A549 (cell line): ENCODE data around the gene MTSS2. TPM values are rescaled to one million over a fixed set of nuclear protein-coding genes. Genes with fewer than 3 reads are reported as not detected.

Experiments used
- ATAC-seq, 2 experiments: fragments of 200-7000 bp in 1 of 2; fragments of >200 bp in 1 of 2; cut with Nextera tagmentation in 1 of 2; cut with Tn5 transposase in 1 of 2; 3 replicates each; pipeline versions ENCODE4 v1.8.0 to v1.9.1; 2018 to 2020; ENCODE audit warnings: mild to moderate bottlenecking in 1 of 2, moderate library complexity in 1 of 2
- CTCF ChIA-PET: fragments of 300-600 bp; sonication (Branson Sonifier 250); formaldehyde crosslinking; extraction: SDS; loops from one replicate; lab custom pipeline; 2021; ENCODE audit warnings: antibody characterized with exemption, inconsistent platforms; lab: Yijun Ruan, JAX
- POLR2A ChIA-PET: fragments of 350-600 bp; formaldehyde crosslinking; extraction: SDS; loops from one replicate; lab custom pipeline; 2021; ENCODE audit warnings: antibody characterized with exemption, inconsistent platforms; lab: Yijun Ruan, JAX
- DNase-seq, 2 experiments: peaks; one replicate each; pipeline versions ENCODE4 v3.0.0 to v3.0.0-alpha.2; 2011 to 2016; ENCODE audit warnings: low read depth in 1 of 2, low spot score in 1 of 2
- FAIRE-seq: peaks from 2 replicates; lab custom pipeline; 2011; peaks lifted over from hg19 to GRCh38; lab: Jason Lieb, UNC
- H3K27ac ChIP-seq, 2 experiments: fragments of >200 bp; sonication (Bioruptor Twin); formaldehyde crosslinking; 3 replicates each; pipeline ENCODE4 v1.5.1; 2016 to 2017
- H3K4me1 ChIP-seq: fragments of >200 bp; sonication (Bioruptor Twin); formaldehyde crosslinking; 3 replicates; pipeline ENCODE4 v1.6.1; 2016
- H3K4me2 ChIP-seq: fragments of >200 bp; sonication (Bioruptor Twin); formaldehyde crosslinking; 3 replicates; pipeline ENCODE4 v1.6.1; 2016
- H3K4me3 ChIP-seq: fragments of >200 bp; sonication (Bioruptor Twin); formaldehyde crosslinking; 3 replicates; pipeline ENCODE4 v1.5.1; 2016
- H3K9me3 ChIP-seq: fragments of >200 bp; sonication (Bioruptor Twin); formaldehyde crosslinking; 3 replicates; pipeline ENCODE4 v1.6.1; 2016
- CBX8 ChIP-seq: fragments of 200-600 bp; sonication (generic); IDR thresholded peaks from 2 replicates; pipeline ENCODE4 v1.6.1; 2016
- CEBPB ChIP-seq, 2 experiments: fragments of >200 bp in 1 of 2; sonication (Bioruptor Twin) in 1 of 2; formaldehyde crosslinking in 1 of 2; IDR thresholded peaks; 2 replicates each; pipeline ENCODE4 v1.6.1; 2012 to 2016
- CHD2 ChIP-seq: fragments of 150-350 bp; IDR thresholded peaks from 2 replicates; pipeline ENCODE4 v1.6.1; 2014; ENCODE audit warnings: low read length; ENCODE audit not compliant: partially characterized antibody
- CHD4 ChIP-seq: fragments of 200-600 bp; sonication (generic); IDR thresholded peaks from 2 replicates; pipeline ENCODE4 v1.6.1; 2016; ENCODE audit warnings: antibody characterized with exemption, mild to moderate bottlenecking, borderline replicate concordance
- EHF ChIP-seq: fragments of 250-450 bp; sonication (Bioruptor Pico); IDR thresholded peaks from 2 replicates; pipeline ENCODE4 v1.5.0; 2020; ENCODE audit warnings: mild to moderate bottlenecking
- EHMT2 ChIP-seq: fragments of 200-600 bp; sonication (generic); IDR thresholded peaks from 2 replicates; pipeline ENCODE4 v1.6.1; 2016; ENCODE audit warnings: antibody characterized with exemption, low read depth, mild to moderate bottlenecking, moderate library complexity
- EP300 ChIP-seq, 2 experiments: fragments of >200 bp; sonication (Bioruptor Twin); formaldehyde crosslinking; IDR thresholded peaks; 2 replicates in 1 of 2; 3 replicates in 1 of 2; pipeline ENCODE4 v1.6.1; 2016 to 2017
- ESRRA ChIP-seq: fragments of 150-350 bp; IDR thresholded peaks from 2 replicates; pipeline ENCODE4 v1.6.1; 2014; ENCODE audit warnings: mild to moderate bottlenecking, low read length, borderline replicate concordance
- GATA3 ChIP-seq: IDR thresholded peaks from 2 replicates; pipeline ENCODE4 v1.6.1; 2012; ENCODE audit warnings: borderline replicate concordance
- HDAC2 ChIP-seq: fragments of 200-600 bp; sonication (generic); IDR thresholded peaks from 2 replicates; pipeline ENCODE4 v1.6.1; 2016
- HOXA7 ChIP-seq: fragments of 250-450 bp; sonication (Bioruptor Pico); IDR thresholded peaks from 2 replicates; pipeline ENCODE4 v1.5.0; 2020; ENCODE audit warnings: mild to moderate bottlenecking, moderate library complexity
- HOXB13 ChIP-seq: fragments of 250-450 bp; sonication (Bioruptor Pico); IDR thresholded peaks from 2 replicates; pipeline ENCODE4 v1.5.0; 2020; ENCODE audit warnings: low read depth, mild to moderate bottlenecking, moderate library complexity
- JUNB ChIP-seq: fragments of >200 bp; sonication (Bioruptor Twin); formaldehyde crosslinking; IDR thresholded peaks from 2 replicates; pipeline ENCODE4 v1.6.1; 2016
- KDM1A ChIP-seq: fragments of 200-600 bp; sonication (generic); IDR thresholded peaks from 2 replicates; pipeline ENCODE4 v1.6.1; 2016; ENCODE audit warnings: low read depth, mild to moderate bottlenecking
- KDM5A ChIP-seq: fragments of 200-600 bp; sonication (generic); IDR thresholded peaks from 2 replicates; pipeline ENCODE4 v1.6.1; 2016; ENCODE audit warnings: antibody characterized with exemption, mild to moderate bottlenecking
- MAFK ChIP-seq: fragments of 450-650 bp; IDR thresholded peaks from 2 replicates; pipeline ENCODE4 v1.6.1; 2014; ENCODE audit not compliant: partially characterized antibody
- NFE2L2 ChIP-seq: fragments of 150-350 bp; conservative IDR thresholded peaks from 2 replicates; pipeline ENCODE4 v1.6.1; 2014; ENCODE audit warnings: low read length
- NPAS2 ChIP-seq: fragments of 250-450 bp; sonication (Bioruptor Pico); IDR thresholded peaks from 2 replicates; pipeline ENCODE4 v1.8.0; 2022; ENCODE audit warnings: mild to moderate bottlenecking, moderate library complexity, borderline replicate concordance
- NR3C1 ChIP-seq: fragments of >200 bp; sonication (Bioruptor Twin); formaldehyde crosslinking; IDR thresholded peaks from 3 replicates; pipeline ENCODE4 v1.6.1; 2017
- PBX3 ChIP-seq: IDR thresholded peaks from 2 replicates; pipeline ENCODE4 v1.6.1; 2012
- PHF8 ChIP-seq: fragments of 200-600 bp; sonication (generic); IDR thresholded peaks from 2 replicates; pipeline ENCODE4 v1.6.1; 2016; ENCODE audit warnings: low read depth, mild to moderate bottlenecking, antibody characterized with exemption, moderate library complexity, borderline replicate concordance
- RFX5 ChIP-seq: fragments of 450-650 bp; IDR thresholded peaks from 2 replicates; pipeline ENCODE4 v1.7.1; 2014; ENCODE audit warnings: antibody characterized with exemption, mild to moderate bottlenecking, moderate library complexity
- TFCP2L1 ChIP-seq: fragments of 250-450 bp; sonication (Bioruptor Pico); IDR thresholded peaks from 2 replicates; pipeline ENCODE4 v1.5.0; 2021; ENCODE audit warnings: mild to moderate bottlenecking
- TP53 ChIP-seq: fragments of 250-450 bp; sonication (Bioruptor Pico); IDR thresholded peaks from 2 replicates; pipeline ENCODE4 v1.5.0; 2021; ENCODE audit warnings: mild to moderate bottlenecking, moderate library complexity
- USF2 ChIP-seq: fragments of 450-650 bp; IDR thresholded peaks from 2 replicates; pipeline ENCODE4 v1.6.1; 2014; ENCODE audit warnings: antibody characterized with exemption
- WGBS: methylation state at CpG from one replicate; pipeline ENCODE4 v1.1.6; 2017; ENCODE audit errors: missing lambda C conversion rate; 5-methylcytosine and 5-hydroxymethylcytosine counted together
- polyA plus RNA-seq, 4 experiments: library from polyadenylated mRNA; depleted of rRNA in 3 of 4; stranded (reverse); fragments of >200 nt; fragmentation: RNase III in 1 of 4; extraction: RNeasy Plus Mini Kit Qiagen cat#74134 plus additional on column Dnase treatment in 1 of 4; gene quantifications; 2 replicates in 3 of 4; 3 replicates in 1 of 4; pipeline ENCODE4 v1.2.3, GENCODE V29; 2011 to 2017

Gene MTSS2
- polyA plus RNA-seq, 2 of the 4 experiments (the other 2 are of a cell fraction) = 13.1 to 27.1 TPM

DNA sequence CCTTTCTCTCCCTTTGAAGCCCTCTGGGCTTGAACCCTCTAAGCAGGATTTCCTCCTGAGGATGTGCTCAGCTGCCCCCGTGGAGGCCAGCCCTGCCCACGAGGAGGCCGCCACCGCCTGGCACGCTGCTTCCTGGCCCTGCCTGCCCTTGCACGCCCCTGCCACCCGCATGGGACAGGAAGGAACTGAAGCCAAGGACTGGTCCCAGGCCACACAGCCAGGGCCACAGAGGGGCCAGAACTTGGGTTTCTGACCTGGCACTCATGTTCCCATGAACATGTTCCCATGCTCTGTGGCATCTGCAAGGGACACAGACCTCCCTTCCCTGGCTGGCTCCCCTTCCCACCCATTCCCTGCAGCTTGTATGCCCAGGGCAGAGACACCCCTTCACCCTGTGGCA is 24.1 kb upstream of the MTSS2 start:
- FAIRE-seq (no peak), ATAC-seq (no peak), DNase-seq (no peak)
- CTCF ChIA-PET = interaction anchor here (0.7 to 6.8 kb wide), 4 partner anchors 9 to 60 kb away, joined by 3 to 38 read pairs (median 4); no protein-coding TSS in a partner anchor
- Histone ChIP-seq H3K4me2 (no peak overlapping the region), H3K27ac (peak overlapping the region in 1 of 2 experiments; percentile 92; a peak in 3 of 6 replicates), H3K4me3 (no peak overlapping the region), H3K4me1 (peaks cover 64% of the 10 kb centered on the region), H3K9me3 (no peaks in the 10 kb centered on the region)
- POLR2A ChIA-PET = no interaction called here
- 90% methylated on average over 7 of the region's 7 CpGs for WGBS
- TF ChIP-seq HOXB13 (CRISPR knock-in tag) = no peak
- no peak for TF ChIP-seq CHD2
- TF ChIP-seq NPAS2 (CRISPR knock-in tag) = no peak
- no peak for TF ChIP-seq CHD4
- TF ChIP-seq KDM5A = no peak
- no peak for TF ChIP-seq KDM1A
- TF ChIP-seq EHMT2 = no peak
- no peak for TF ChIP-seq HOXA7 (CRISPR knock-in tag)
- TF ChIP-seq JUNB = no peak
- TF ChIP-seq PHF8 = no peak
- no peak for TF ChIP-seq PBX3
- TF ChIP-seq NR3C1 = no peak
- TF ChIP-seq HDAC2 = no peak
- no peak for TF ChIP-seq CEBPB (IDR thresholded peaks at IDR 0.05)
- no peak for TF ChIP-seq ESRRA
- no peak for TF ChIP-seq EHF
- TF ChIP-seq RFX5 = no peak
- no peak for TF ChIP-seq NFE2L2
- no peak for TF ChIP-seq USF2

- ATAC-seq (no peak), FAIRE-seq (no peak), DNase-seq (no peak)
- Histone ChIP-seq H3K4me3 (no peak overlapping the region), H3K4me2 (no peak overlapping the region), H3K27ac (peak overlapping the region; percentile 11 to 92; a peak in 4 of 6 replicates), H3K4me1 (peaks cover 64% of the 10 kb centered on the region), H3K9me3 (no peaks in the 10 kb centered on the region)
- ChIA-PET POLR2A (no interaction called here), CTCF (interaction anchor here (0.6 to 6.8 kb wide), 5 partner anchors 9 to 1032 kb away, joined by 3 to 38 read pairs (median 4); no protein-coding TSS in a partner anchor)
- WGBS = 94% methylated on average over 4 of the region's 5 CpGs
- TF ChIP-seq MAFK = no peak
- no peak for TF ChIP-seq CHD2
- no peak for TF ChIP-seq HOXB13 (CRISPR knock-in tag)
- no peak for TF ChIP-seq CEBPB (IDR thresholded peaks at IDR 0.05)
- TF ChIP-seq TFCP2L1 (CRISPR knock-in tag) = no peak
Observed at GRCh38 chr16:70709457-70709856, 23.6 kb upstream of the MTSS2 start.

GRCh38 chr16:70708366-70709246 is 22.8 kb upstream of the MTSS2 start:
- 78% methylated on average over 20 of the region's 20 CpGs for WGBS
- H3K4me1 ChIP-seq = peaks cover 64% of the 10 kb centered on the region
- ATAC-seq (no peak), DNase-seq (no peak)
- TF ChIP-seq CBX8 (no peak), TP53 (CRISPR knock-in tag) (no peak), EP300 (IDR thresholded peaks at IDR 0.05) (no peak), GATA3 (no peak)
- TF ChIP-seq, all 56 proteins: peak for 0
- no peak for FAIRE-seq
- peak overlapping the region; percentile 88 to 92; a peak in 5 of 6 replicates for H3K27ac ChIP-seq
- no peaks in the 10 kb centered on the region for H3K9me3 ChIP-seq
- ChIA-PET POLR2A (no interaction called here), CTCF (interaction anchor here (0.6 to 6.8 kb wide), 5 partner anchors 10 to 1033 kb away, joined by 3 to 38 read pairs (median 4); no protein-coding TSS in a partner anchor)
- no peak overlapping the region for H3K4me3 ChIP-seq
- H3K4me2 ChIP-seq = no peak overlapping the region
